HG03520 (cell line): ENCODE results near the gene SIPA1L3.

ENCODE experiments used
- ATAC-seq: cut with Tn5 transposase; IDR thresholded peaks from one replicate; pipeline ENCODE4 v1.9.1; 2021; ENCODE audit warnings: mild to moderate bottlenecking, moderate library complexity; ENCODE audit not compliant: unreplicated experiment

SIPA1L3 gene

GRCh38 chr19:37946132-37946531, 39.1 kb downstream of the SIPA1L3 start:
- no peak for ATAC-seq

- ATAC-seq, result no peak
Observed at GRCh38 chr19:37947778-37948177, 40.8 kb downstream of the SIPA1L3 start.

GRCh38 chr19:37948362-37948761, 41.4 kb downstream of the SIPA1L3 start:
- no peak for ATAC-seq

- ATAC-seq, result no peak
Observed at GRCh38 chr19:37950471-37951175, 43.6 kb downstream of the SIPA1L3 start.

GRCh38 chr19:37951816-37952210, 44.8 kb downstream of the SIPA1L3 start:
- no peak for ATAC-seq

- ATAC-seq, result no peak
Observed at GRCh38 chr19:37953171-37953917, 46.3 kb downstream of the SIPA1L3 start.

GRCh38 chr19:37953918-37954303, 46.9 kb downstream of the SIPA1L3 start:
- no peak for ATAC-seq

- ATAC-seq, result no peak
Observed at GRCh38 chr19:37954421-37954874, 47.4 kb downstream of the SIPA1L3 start.

GRCh38 chr19:37955986-37956385, 49.0 kb downstream of the SIPA1L3 start:
- ATAC-seq, result no peak

GRCh38 chr19:37957176-37957575, 50.2 kb downstream of the SIPA1L3 start:
- no peak for ATAC-seq

- ATAC-seq, result no peak
Observed at GRCh38 chr19:37959665-37960114, 52.7 kb downstream of the SIPA1L3 start.

GRCh38 chr19:37961198-37961597, 54.2 kb downstream of the SIPA1L3 start:
- ATAC-seq, result no peak

GRCh38 chr19:37963190-37963936, 56.4 kb downstream of the SIPA1L3 start:
- ATAC-seq, result no peak

GRCh38 chr19:37964109-37964508, 57.1 kb downstream of the SIPA1L3 start:
- no peak for ATAC-seq

GRCh38 chr19:37966211-37966661, 59.2 kb downstream of the SIPA1L3 start:
- ATAC-seq, result no peak

- no peak for ATAC-seq
Observed at GRCh38 chr19:37966662-37967231, 59.7 kb downstream of the SIPA1L3 start.

- ATAC-seq, result no peak
Observed at GRCh38 chr19:37969695-37970094, 62.7 kb downstream of the SIPA1L3 start.

GRCh38 chr19:37970699-37971098, 63.7 kb downstream of the SIPA1L3 start:
- no peak for ATAC-seq

GRCh38 chr19:37972803-37973202, 65.8 kb downstream of the SIPA1L3 start:
- ATAC-seq, result no peak

GRCh38 chr19:37973666-37974065, 66.7 kb downstream of the SIPA1L3 start:
- ATAC-seq, result no peak

GRCh38 chr19:37975071-37975470, 68.1 kb downstream of the SIPA1L3 start:
- no peak for ATAC-seq
